ENCODE data around the gene IL17D.

DNA sequence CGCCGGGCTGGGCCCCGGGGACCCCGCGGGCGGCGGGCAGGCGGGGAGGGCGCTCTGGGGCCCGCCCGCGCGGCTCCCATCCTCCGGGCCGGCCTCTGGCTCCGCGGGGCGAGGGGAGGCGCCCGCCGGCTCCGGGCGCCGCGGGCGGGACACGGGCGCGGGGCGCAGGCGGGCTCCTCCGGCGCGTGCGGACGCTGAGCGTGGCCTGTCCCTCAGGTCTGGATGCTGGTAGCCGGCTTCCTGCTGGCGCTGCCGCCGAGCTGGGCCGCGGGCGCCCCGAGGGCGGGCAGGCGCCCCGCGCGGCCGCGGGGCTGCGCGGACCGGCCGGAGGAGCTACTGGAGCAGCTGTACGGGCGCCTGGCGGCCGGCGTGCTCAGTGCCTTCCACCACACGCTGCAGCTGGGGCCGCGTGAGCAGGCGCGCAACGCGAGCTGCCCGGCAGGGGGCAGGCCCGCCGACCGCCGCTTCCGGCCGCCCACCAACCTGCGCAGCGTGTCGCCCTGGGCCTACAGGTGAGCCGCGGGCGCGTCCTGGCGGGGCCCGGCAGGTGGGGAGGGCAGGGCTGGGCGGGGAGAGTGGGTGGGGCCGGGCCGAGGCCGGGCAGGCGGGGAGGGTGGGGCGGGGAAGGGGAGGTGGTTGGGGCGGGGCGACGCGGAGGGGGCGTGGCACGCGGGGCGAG is 420 bp downstream of the IL17D start:
- TF ChIP-seq POLR2A (IDR thresholded peaks at IDR 0.05; ENCODE audit: low read depth, low read length) (peak; percentile 29; the same call in 1 of the 2 replicates), TAF1 (IDR thresholded peaks at IDR 0.05; ENCODE audit: borderline replicate concordance, low read depth, low read length) (0 out of 2 replicates have a peak, but pooled peaks have one; percentile 24), POLR2AphosphoS5 (IDR thresholded peaks at IDR 0.05; ENCODE audit: low read depth, low read length) (no peak)

Data from GM12892 (cell line).